Measurements from ENCODE around the gene PGBD5.
"Not testable (repeated sequence)": the region's sequence is repeated elsewhere in the genome, so short reads cannot be mapped to it uniquely, and the experiment has no call there.

Gene PGBD5, protein sequence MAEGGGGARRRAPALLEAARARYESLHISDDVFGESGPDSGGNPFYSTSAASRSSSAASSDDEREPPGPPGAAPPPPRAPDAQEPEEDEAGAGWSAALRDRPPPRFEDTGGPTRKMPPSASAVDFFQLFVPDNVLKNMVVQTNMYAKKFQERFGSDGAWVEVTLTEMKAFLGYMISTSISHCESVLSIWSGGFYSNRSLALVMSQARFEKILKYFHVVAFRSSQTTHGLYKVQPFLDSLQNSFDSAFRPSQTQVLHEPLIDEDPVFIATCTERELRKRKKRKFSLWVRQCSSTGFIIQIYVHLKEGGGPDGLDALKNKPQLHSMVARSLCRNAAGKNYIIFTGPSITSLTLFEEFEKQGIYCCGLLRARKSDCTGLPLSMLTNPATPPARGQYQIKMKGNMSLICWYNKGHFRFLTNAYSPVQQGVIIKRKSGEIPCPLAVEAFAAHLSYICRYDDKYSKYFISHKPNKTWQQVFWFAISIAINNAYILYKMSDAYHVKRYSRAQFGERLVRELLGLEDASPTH

DNA sequence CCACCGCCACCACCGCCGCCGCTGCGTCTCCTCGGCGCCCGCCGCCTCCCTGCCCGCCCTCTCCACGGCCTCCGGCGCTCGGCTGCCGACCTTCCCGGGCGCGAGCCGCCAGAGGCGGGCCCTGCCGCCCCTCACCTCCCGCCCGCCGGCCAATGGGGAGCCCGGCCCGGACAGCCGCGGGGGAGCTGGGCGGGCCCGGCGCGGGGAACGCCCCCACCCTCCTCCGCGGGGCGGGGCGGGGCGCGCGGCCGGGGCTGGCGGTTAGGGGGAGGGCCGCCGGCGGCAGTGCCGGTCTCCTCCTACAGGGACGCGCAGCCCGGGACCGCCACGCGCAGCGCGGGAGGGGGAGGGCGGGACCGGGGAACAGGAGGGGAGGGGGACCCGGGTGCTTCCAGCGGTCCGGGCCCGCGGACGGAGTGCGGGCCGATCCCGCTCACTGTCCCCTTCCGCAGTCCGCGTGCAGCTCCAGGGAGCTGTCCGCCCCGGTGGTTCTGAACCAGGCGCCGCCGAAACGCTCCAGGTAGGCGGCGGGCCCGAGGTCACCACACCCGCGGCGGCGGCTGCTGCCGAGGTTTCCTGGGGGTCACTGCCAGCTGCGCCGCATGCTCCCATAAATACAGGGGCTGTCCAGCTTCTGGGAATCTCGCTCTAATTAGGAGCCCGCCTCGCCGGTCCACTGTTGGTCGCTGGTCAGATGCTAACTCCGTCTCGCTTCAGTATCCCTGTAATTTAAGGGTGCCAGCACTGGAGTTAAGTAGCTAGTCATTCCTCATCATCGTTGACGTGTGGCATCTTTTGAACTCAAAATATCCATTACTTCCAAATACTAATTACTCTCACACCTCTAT lies at the start of gene PGBD5:
TSS of gene PGBD5 (minus strand) at position 87 of the 848 bp plus-strand sequence. CDS start 404 bp downstream, outside the sequence.
- peak within 1 kb of the TSS; percentile 73 for H3K4me3 ChIP-seq
- TF ChIP-seq POLR2AphosphoS5 (IDR thresholded peaks at IDR 0.05; ENCODE audit: borderline replicate concordance, low read depth, low read length), result no peak
- no peak for TF ChIP-seq EZH2 (IDR thresholded peaks at IDR 0.05)
- no peak for TF ChIP-seq FOXP2 (optimal IDR thresholded peaks at IDR 0.05; ENCODE audit: control extremely low read depth, extremely low read length, insufficient read depth)
- H3K27ac ChIP-seq, result no peak within 1 kb of the TSS
- DNase-seq (ENCODE audit: low read depth, low spot score), result no peak
- H3K9me3 ChIP-seq (ENCODE audit: low read depth, low read length), result no peaks in the 10 kb centered on the region
- H3K36me3 ChIP-seq (ENCODE audit: insufficient read depth, low read length), result no peaks in the 10 kb centered on the region
- no peak within 1 kb of the TSS for H3K9ac ChIP-seq (ENCODE audit: insufficient read length)

DNA sequence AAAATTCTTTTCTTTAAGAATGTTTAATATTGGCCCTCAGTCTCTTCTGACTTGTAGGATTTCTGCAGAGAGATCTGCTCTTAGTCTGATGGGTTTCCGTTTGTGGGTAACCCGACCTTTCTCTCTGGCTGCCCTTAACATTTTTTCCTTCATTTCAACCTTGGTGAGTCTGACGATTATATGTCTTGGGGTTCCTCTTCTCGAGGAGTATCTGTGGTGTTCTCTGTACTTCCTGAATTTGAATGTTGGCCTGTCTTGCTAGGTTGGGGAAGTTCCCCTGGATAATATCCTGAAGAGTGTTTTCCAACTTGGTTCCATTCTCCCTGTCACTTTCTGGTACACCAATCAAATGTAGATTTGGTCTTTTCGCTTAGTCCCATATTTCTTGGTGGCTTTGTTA lies 48.8 kb upstream of the PGBD5 start:
- H3K27ac ChIP-seq; H3K4me3 ChIP-seq; H3K9ac ChIP-seq (ENCODE audit: insufficient read length); DNase-seq (ENCODE audit: low read depth, low spot score); H3K36me3 ChIP-seq (ENCODE audit: insufficient read depth, low read length); H3K9me3 ChIP-seq (ENCODE audit: low read depth, low read length): not testable (repeated sequence)

DNA sequence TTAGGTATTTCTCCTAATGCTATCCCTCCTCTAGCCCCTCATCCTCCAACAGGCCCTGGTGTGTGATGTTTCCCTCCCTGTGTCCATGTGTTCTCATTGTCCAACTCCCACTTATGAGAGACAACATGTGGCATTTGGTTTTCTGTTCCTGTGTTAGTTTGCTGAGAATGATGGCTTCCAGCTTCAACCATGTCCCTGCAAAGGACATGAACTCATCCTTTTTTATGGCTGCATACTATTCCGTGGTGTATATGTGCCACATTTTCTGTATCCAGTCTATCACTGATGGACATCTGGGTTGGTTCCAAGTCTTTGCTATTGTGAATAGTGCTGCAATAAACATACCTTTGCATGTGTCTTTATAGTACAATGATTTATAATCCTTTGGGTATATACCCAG lies 44.6 kb upstream of the PGBD5 start:
- not testable (repeated sequence) for H3K9ac ChIP-seq (ENCODE audit: insufficient read length); H3K4me3 ChIP-seq; DNase-seq (ENCODE audit: low read depth, low spot score); H3K36me3 ChIP-seq (ENCODE audit: insufficient read depth, low read length); H3K9me3 ChIP-seq (ENCODE audit: low read depth, low read length); H3K27ac ChIP-seq

DNA sequence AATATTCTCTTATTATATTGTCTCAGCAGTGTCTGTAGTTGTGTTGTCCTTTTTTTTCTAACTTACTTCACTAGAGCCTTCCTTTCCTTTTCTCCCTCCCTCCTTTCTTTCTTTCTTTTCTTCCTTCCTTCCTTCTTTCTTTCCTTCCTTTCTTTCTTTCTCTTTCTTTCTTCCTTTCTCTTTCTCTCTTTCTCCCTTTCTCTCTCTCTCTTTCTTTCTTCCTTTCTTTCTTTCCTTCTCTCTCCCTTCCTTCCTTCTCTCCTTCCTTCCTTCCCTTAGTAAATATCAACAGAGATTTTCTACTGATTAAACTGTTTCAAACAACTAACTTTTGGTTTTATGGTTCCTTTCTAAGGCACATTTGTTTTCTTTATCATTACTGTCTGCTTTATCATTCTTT lies 43.1 kb upstream of the PGBD5 start:
- Histone ChIP-seq H3K4me3 (no peak overlapping the region), H3K27ac (no peak overlapping the region), H3K36me3 (ENCODE audit: insufficient read depth, low read length) (no peaks in the 10 kb centered on the region), H3K9me3 (ENCODE audit: low read depth, low read length) (no peaks in the 10 kb centered on the region), H3K9ac (ENCODE audit: insufficient read length) (no peak overlapping the region)
- TF ChIP-seq EZH2 (IDR thresholded peaks at IDR 0.05) (no peak), FOXP2 (optimal IDR thresholded peaks at IDR 0.05; ENCODE audit: control extremely low read depth, extremely low read length, insufficient read depth) (no peak), POLR2AphosphoS5 (IDR thresholded peaks at IDR 0.05; ENCODE audit: borderline replicate concordance, low read depth, low read length) (no peak)
- no peak for DNase-seq (ENCODE audit: low read depth, low spot score)

DNA sequence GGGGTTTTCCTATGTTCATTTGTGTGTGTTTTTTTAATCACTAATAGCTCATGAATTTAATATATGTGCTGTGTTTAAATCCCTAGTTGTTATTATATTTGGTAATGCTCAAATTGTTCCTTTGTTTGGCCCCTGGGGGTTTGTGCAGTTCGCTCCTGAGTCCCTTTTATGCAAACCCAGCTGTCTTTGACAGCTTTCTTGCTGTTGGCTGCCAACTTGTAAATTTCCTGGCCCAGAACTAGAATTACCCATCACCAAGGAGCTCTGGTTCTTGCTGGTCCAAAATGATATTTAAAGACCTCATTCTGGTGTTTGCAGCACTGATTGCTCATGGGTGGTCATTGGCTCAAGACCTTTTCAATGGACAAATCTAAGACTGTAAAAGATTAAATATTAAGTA lies 39.6 kb upstream of the PGBD5 start:
- Histone ChIP-seq H3K27ac (no peak overlapping the region), H3K4me3 (no peak overlapping the region), H3K9ac (ENCODE audit: insufficient read length) (no peak overlapping the region), H3K9me3 (ENCODE audit: low read depth, low read length) (no peaks in the 10 kb centered on the region), H3K36me3 (ENCODE audit: insufficient read depth, low read length) (no peaks in the 10 kb centered on the region)
- TF ChIP-seq EZH2 (IDR thresholded peaks at IDR 0.05), result no peak
- TF ChIP-seq POLR2AphosphoS5 (IDR thresholded peaks at IDR 0.05; ENCODE audit: borderline replicate concordance, low read depth, low read length), result no peak
- no peak for TF ChIP-seq FOXP2 (optimal IDR thresholded peaks at IDR 0.05; ENCODE audit: control extremely low read depth, extremely low read length, insufficient read depth)
- no peak for DNase-seq (ENCODE audit: low read depth, low spot score)

DNA sequence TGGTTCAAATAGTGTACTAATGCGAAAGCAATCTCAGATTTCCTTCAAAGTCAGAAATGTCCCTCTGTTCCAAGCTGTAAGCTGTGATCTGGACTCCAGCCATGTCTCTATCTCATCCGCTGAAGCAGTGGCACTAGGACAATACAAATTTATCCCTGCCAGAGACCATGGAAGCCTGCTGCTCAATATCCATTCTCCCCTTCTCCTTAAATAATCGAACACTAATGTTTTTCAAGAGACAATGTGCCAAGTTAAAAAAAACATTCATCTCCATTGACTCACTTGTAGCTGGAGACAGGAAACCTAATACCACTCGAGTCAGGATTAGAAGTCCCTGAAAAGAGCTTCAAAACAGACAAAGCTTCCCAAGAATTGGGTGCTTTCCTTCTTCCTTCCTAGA lies 38.5 kb upstream of the PGBD5 start:
- Histone ChIP-seq H3K9ac (ENCODE audit: insufficient read length) (no peak overlapping the region), H3K27ac (no peak overlapping the region), H3K9me3 (ENCODE audit: low read depth, low read length) (no peaks in the 10 kb centered on the region), H3K4me3 (no peak overlapping the region), H3K36me3 (ENCODE audit: insufficient read depth, low read length) (no peaks in the 10 kb centered on the region)
- TF ChIP-seq EZH2 (IDR thresholded peaks at IDR 0.05) (no peak), POLR2AphosphoS5 (IDR thresholded peaks at IDR 0.05; ENCODE audit: borderline replicate concordance, low read depth, low read length) (no peak), FOXP2 (optimal IDR thresholded peaks at IDR 0.05; ENCODE audit: control extremely low read depth, extremely low read length, insufficient read depth) (no peak)
- DNase-seq (ENCODE audit: low read depth, low spot score), result no peak

DNA sequence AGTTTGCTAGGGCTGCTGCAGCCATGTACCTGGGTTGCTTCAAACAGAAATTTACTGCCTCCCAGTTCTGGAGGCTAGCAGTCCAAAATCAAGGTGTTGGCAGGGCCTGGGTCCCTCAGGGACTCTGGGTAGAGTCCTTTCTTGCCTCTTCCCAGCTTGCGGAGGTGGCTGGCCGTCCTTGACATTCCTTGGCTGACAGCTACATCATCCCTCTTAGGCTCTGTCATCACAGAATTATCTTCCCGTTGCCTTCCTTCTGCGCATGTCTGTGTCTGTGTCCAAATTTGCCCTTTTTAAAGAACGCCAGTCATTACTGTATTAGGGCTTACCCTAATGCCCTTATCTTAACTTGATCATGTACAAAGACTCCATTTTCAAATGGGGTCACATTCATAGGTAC lies 37.6 kb upstream of the PGBD5 start:
- DNase-seq (ENCODE audit: low read depth, low spot score), result no peak
- Histone ChIP-seq H3K4me3 (no peak overlapping the region), H3K27ac (no peak overlapping the region), H3K36me3 (ENCODE audit: insufficient read depth, low read length) (no peaks in the 10 kb centered on the region), H3K9ac (ENCODE audit: insufficient read length) (no peak overlapping the region), H3K9me3 (ENCODE audit: low read depth, low read length) (no peaks in the 10 kb centered on the region)
- TF ChIP-seq EZH2 (IDR thresholded peaks at IDR 0.05), result no peak
- TF ChIP-seq POLR2AphosphoS5 (IDR thresholded peaks at IDR 0.05; ENCODE audit: borderline replicate concordance, low read depth, low read length), result no peak
- TF ChIP-seq FOXP2 (optimal IDR thresholded peaks at IDR 0.05; ENCODE audit: control extremely low read depth, extremely low read length, insufficient read depth), result no peak

DNA sequence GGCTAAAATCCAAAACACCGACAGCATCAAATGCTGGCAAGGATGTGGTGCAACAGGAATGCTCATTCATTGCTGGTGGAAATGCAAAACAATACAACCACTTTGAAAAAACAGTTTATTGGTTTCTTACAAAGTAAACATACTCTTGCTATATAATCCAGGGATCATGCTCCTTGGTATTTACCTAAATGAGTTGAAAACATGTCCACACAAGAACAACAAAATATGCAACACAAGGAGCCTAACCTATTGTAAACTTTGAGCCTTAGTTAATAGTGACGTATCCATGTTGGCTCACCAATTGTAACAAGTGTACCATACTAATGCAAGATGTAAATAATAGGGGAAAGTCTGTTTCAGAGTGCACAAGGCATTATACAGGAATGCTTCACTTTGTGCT lies 37.2 kb upstream of the PGBD5 start:
- no peak for TF ChIP-seq FOXP2 (optimal IDR thresholded peaks at IDR 0.05; ENCODE audit: control extremely low read depth, extremely low read length, insufficient read depth)
- TF ChIP-seq POLR2AphosphoS5 (IDR thresholded peaks at IDR 0.05; ENCODE audit: borderline replicate concordance, low read depth, low read length), result no peak
- no peak for TF ChIP-seq EZH2 (IDR thresholded peaks at IDR 0.05)
- Histone ChIP-seq H3K27ac (no peak overlapping the region), H3K4me3 (no peak overlapping the region), H3K9me3 (ENCODE audit: low read depth, low read length) (no peaks in the 10 kb centered on the region), H3K36me3 (ENCODE audit: insufficient read depth, low read length) (no peaks in the 10 kb centered on the region), H3K9ac (ENCODE audit: insufficient read length) (no peak overlapping the region)
- no peak for DNase-seq (ENCODE audit: low read depth, low spot score)
